Neuronal stem cell (in vitro differentiated cells): ENCODE results near the gene ACOXL.

Experiments used
- DNase-seq: peaks from one replicate; pipeline ENCODE4 v3.0.0-alpha.2; 2013; ENCODE audit warnings: low spot score
- H2AFZ ChIP-seq: one replicate; pipeline ENCODE4 v1.6.1; 2013; ENCODE audit warnings: mild to moderate bottlenecking, low read length, inconsistent platforms
- H2AK5ac ChIP-seq: 2 replicates; pipeline ENCODE4 v1.6.1; 2013; ENCODE audit warnings: low read depth, mild to moderate bottlenecking, inconsistent platforms, low read length, moderate library complexity, mixed read lengths
- H2BK120ac ChIP-seq: 2 replicates; pipeline ENCODE4 v1.6.1; 2013; ENCODE audit warnings: low read depth, mild to moderate bottlenecking, inconsistent platforms, low read length, moderate library complexity, mixed read lengths
- H2BK12ac ChIP-seq: one replicate; pipeline ENCODE4 v1.6.1; 2013; ENCODE audit warnings: low read length, inconsistent platforms
- H2BK15ac ChIP-seq: 2 replicates; pipeline ENCODE4 v1.6.1; 2013; ENCODE audit warnings: mild to moderate bottlenecking, low read length, inconsistent platforms, mixed read lengths
- H2BK5ac ChIP-seq: one replicate; pipeline ENCODE4 v1.6.1; 2013; ENCODE audit warnings: inconsistent platforms, mild to moderate bottlenecking, low read length, moderate library complexity
- H3K14ac ChIP-seq: one replicate; pipeline ENCODE4 v1.6.1; 2013; ENCODE audit warnings: low read length, inconsistent platforms
- H3K18ac ChIP-seq: 2 replicates; pipeline ENCODE4 v1.6.1; 2013; ENCODE audit warnings: low read length, inconsistent platforms
- H3K23ac ChIP-seq: 2 replicates; pipeline ENCODE4 v1.6.1; 2013; ENCODE audit warnings: low read depth, mild to moderate bottlenecking, mixed read lengths, low read length, inconsistent platforms; ENCODE audit not compliant: poor library complexity
- H3K27ac ChIP-seq: replicated peaks from 3 replicates; pipeline ENCODE4 v1.5.1; 2013; ENCODE audit warnings: low read length, inconsistent platforms
- H3K27me3 ChIP-seq, 3 experiments: 2 replicates each; pipeline ENCODE4 v1.6.1; 2013; ENCODE audit warnings: low read length in 3 of 3, mild to moderate bottlenecking in 2 of 3, inconsistent platforms in 1 of 3, low read depth in 1 of 3, mixed read lengths in 1 of 3, moderate library complexity in 1 of 3; ENCODE audit not compliant: control insufficient read depth in 3 of 3, insufficient read depth in 3 of 3
- H3K36me3 ChIP-seq, 2 donors: replicated peaks in 1 of 2; 2 replicates each; pipeline ENCODE4 v1.6.1; 2013; ENCODE audit warnings: low read length in 2 of 2; ENCODE audit not compliant: control insufficient read depth in 2 of 2, insufficient read depth in 2 of 2
- H3K4ac ChIP-seq: 2 replicates; pipeline ENCODE4 v1.6.1; 2013; ENCODE audit warnings: inconsistent platforms, mild to moderate bottlenecking, low read length, moderate library complexity
- H3K4me1 ChIP-seq, 2 donors: 1 replicate in 1 of 2; 2 replicates in 1 of 2; pipeline ENCODE4 v1.6.1; 2013; ENCODE audit warnings: low read length in 2 of 2, low read depth in 1 of 2; ENCODE audit not compliant: control insufficient read depth in 2 of 2, insufficient read depth in 1 of 2
- H3K4me2 ChIP-seq: one replicate; pipeline ENCODE4 v1.6.1; 2013; ENCODE audit warnings: mild to moderate bottlenecking, low read length, inconsistent platforms; ENCODE audit not compliant: insufficient read depth, poor library complexity, severe bottlenecking
- H3K4me3 ChIP-seq, 2 donors: 2 replicates each; pipeline ENCODE4 v1.5.1; 2013; ENCODE audit warnings: low read length in 2 of 2, mild to moderate bottlenecking in 2 of 2, inconsistent platforms in 1 of 2, moderate library complexity in 1 of 2
- H3K79me1 ChIP-seq: one replicate; pipeline ENCODE4 v1.6.1; 2013; ENCODE audit warnings: low read depth, mild to moderate bottlenecking, inconsistent platforms, low read length, moderate library complexity
- H3K9ac ChIP-seq: one replicate; pipeline ENCODE4 v1.6.1; 2013; ENCODE audit warnings: mild to moderate bottlenecking, low read depth, low read length, inconsistent platforms; ENCODE audit not compliant: poor library complexity
- H3K9me3 ChIP-seq, 2 donors: replicated peaks in 1 of 2; 2 replicates each; pipeline versions ENCODE3 to v1.6.1; 2013; ENCODE audit warnings: low read length in 2 of 2, mild to moderate bottlenecking in 2 of 2, inconsistent platforms in 1 of 2, low read depth in 1 of 2, mixed read lengths in 1 of 2, moderate library complexity in 1 of 2; ENCODE audit not compliant: control insufficient read depth in 2 of 2, insufficient read depth in 1 of 2
- H4K8ac ChIP-seq: one replicate; pipeline ENCODE4 v1.6.1; 2013; ENCODE audit warnings: low read depth, mild to moderate bottlenecking, inconsistent platforms, low read length, moderate library complexity
- H4K91ac ChIP-seq: one replicate; pipeline ENCODE4 v1.6.1; 2013; ENCODE audit warnings: low read length, low read depth, mild to moderate bottlenecking, inconsistent platforms; ENCODE audit not compliant: poor library complexity
- WGBS, 2 donors: extraction: QIAGEN DNeasy Blood & Tissue Kit; methylation state at CpG; one replicate each; pipeline ENCODE4 v1.1.7; 2013; ENCODE audit warnings: missing lambda C conversion rate in 2 of 2, mixed read lengths in 1 of 2; ENCODE audit not compliant: insufficient read length in 2 of 2, insufficient replicate concordance in 1 of 2; ENCODE audit errors: extremely low coverage in 2 of 2; 5-methylcytosine and 5-hydroxymethylcytosine counted together

The ACOXL gene

DNA sequence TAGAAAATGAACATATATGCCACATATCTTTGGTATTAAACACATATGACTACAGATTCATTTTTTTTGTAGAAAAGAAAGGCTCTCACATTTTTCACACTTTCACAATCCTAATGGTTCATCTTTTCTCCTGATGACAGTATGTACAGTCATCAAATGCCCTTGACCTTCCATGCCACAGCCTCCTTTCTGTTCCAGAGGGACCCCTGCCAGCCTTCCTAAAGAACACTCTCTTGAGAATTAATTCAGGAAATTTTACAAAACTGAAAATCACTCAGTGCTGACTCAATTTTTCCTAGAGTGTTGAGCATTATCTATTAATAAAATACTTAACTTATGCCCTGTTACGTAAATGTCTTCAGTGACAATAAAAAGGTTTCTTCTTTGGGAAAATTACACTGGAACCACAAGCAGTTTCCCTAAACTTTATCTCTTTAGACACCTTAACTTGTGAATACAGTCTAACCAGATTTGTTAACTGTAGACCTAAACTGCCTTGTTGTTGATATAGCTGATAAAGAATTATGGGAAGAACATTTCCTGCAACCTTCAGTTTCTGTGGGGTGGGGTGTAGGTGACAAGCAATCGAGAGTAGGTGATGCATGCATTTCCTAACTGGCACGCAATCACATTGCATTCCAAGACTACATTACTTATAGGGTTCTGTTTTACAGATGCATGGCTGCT is 15.3 kb upstream of the ACOXL start:
- H2AK5ac ChIP-seq = no peak overlapping the region
- no peak overlapping the region for H2AFZ ChIP-seq
- no CpG with 5 or more reads among the region's 3 CpGs for WGBS, 2 donors

DNA sequence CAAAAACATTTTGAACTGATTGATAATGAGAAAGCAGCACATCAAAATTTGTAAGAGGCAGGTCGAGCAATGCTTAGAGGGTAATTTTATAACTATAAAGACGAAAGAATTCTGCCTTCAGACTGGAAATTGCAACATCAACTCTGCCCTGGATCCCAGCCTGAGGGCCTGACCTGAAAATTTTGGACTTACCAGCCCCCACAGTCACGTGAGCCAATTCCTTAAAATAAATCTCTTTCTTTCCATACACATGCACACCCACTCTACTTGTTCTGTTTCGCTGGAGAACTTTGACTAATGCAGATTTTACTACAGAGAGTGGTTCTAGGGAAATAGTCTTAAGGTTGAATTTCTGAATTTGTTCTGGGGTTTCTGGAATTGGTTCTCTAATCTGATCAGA is 14.6 kb upstream of the ACOXL start:
- Histone ChIP-seq H3K18ac (no peak overlapping the region), H3K79me1 (no peaks in the 10 kb centered on the region), H2BK120ac (no peak overlapping the region), H4K8ac (no peak overlapping the region), H3K23ac (no peak overlapping the region), H4K91ac (no peak overlapping the region), H3K27ac (no peak overlapping the region), H3K4ac (no peak overlapping the region), H2BK15ac (no peak overlapping the region), H2AFZ (no peak overlapping the region), H3K27me3 (peaks cover 0 to 60% (median 0%) of the 10 kb centered on the region in 3 experiments), H2BK12ac (no peak overlapping the region), H3K9me3 (no peaks in the 10 kb centered on the region), H3K4me3 (no peak overlapping the region), H3K4me2 (no peak overlapping the region), H3K14ac (no peak overlapping the region), H3K9ac (no peak overlapping the region), H2AK5ac (no peak overlapping the region), H3K36me3 (no peaks in the 10 kb centered on the region), H2BK5ac (no peak overlapping the region), H3K4me1 (no peaks in the 10 kb centered on the region)
- no peak for DNase-seq
- WGBS, 2 donors = no CpG with 5 or more reads among the region's 4 CpGs

More for the DNA sequence above, 15.3 kb upstream of the ACOXL start:
- Histone ChIP-seq H3K4me2 (no peak overlapping the region), H3K27me3 (peaks cover 0 to 59% (median 0%) of the 10 kb centered on the region in 3 experiments), H3K14ac (no peak overlapping the region), H3K18ac (no peak overlapping the region), H3K79me1 (no peaks in the 10 kb centered on the region), H4K8ac (no peak overlapping the region), H3K27ac (no peak overlapping the region), H3K36me3 (no peaks in the 10 kb centered on the region), H3K4ac (no peak overlapping the region), H2BK15ac (no peak overlapping the region), H2BK120ac (no peak overlapping the region), H3K9ac (no peak overlapping the region), H3K4me1 (no peaks in the 10 kb centered on the region), H3K9me3 (no peaks in the 10 kb centered on the region), H2BK12ac (no peak overlapping the region), H4K91ac (no peak overlapping the region), H3K4me3 (no peak overlapping the region), H2BK5ac (no peak overlapping the region), H3K23ac (no peak overlapping the region)
- no peak for DNase-seq

DNA sequence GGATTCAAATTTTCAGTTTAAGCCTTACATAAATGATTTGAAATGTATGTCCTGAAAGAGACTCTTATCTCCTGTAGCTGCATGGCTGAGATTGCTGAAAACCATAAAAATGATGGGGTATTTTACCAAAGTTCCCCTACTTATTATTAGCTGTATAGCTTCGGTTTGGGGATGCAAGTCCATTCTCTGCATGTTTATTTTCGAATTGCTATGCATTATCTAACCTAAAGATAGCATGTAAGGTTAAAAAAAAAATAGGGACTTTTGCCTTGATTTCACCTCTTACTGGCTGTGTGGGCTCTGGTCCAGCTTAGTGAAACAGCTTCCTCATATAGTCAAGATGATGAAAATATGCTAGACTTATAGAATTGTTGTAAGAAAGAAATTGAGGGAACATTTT is 14.0 kb upstream of the ACOXL start:
- H3K4me2 ChIP-seq = no peak overlapping the region
- no peak overlapping the region for H3K14ac ChIP-seq
- no peak overlapping the region for H3K18ac ChIP-seq

GRCh38 chr2:110718990-110719389 is 13.4 kb upstream of the ACOXL start:
- H3K27ac ChIP-seq = no peak overlapping the region
- peaks cover 0 to 55% (median 0%) of the 10 kb centered on the region in 3 experiments for H3K27me3 ChIP-seq
- no peak overlapping the region for H2BK15ac ChIP-seq

More for the DNA sequence above, 14.0 kb upstream of the ACOXL start:
- Histone ChIP-seq H3K36me3 (no peaks in the 10 kb centered on the region), H3K4ac (no peak overlapping the region), H3K79me1 (no peaks in the 10 kb centered on the region), H3K9me3 (no peaks in the 10 kb centered on the region), H4K91ac (no peak overlapping the region), H2AFZ (no peak overlapping the region), H3K4me3 (no peak overlapping the region), H3K27ac (no peak overlapping the region), H2BK15ac (no peak overlapping the region), H2BK12ac (no peak overlapping the region), H3K4me1 (no peaks in the 10 kb centered on the region), H2BK5ac (no peak overlapping the region), H3K23ac (no peak overlapping the region), H2BK120ac (no peak overlapping the region), H4K8ac (no peak overlapping the region), H3K9ac (no peak overlapping the region), H2AK5ac (no peak overlapping the region), H3K27me3 (peaks cover 0 to 54% (median 0%) of the 10 kb centered on the region in 3 experiments)
- no CpG with 5 or more reads among the region's 2 CpGs for WGBS, 2 donors
- no peak for DNase-seq

More at GRCh38 chr2:110718990-110719389, 13.4 kb upstream of the ACOXL start:
- H3K4ac ChIP-seq = no peak overlapping the region
- no peak overlapping the region for H4K91ac ChIP-seq
- H2AFZ ChIP-seq = no peak overlapping the region
- H3K14ac ChIP-seq = no peak overlapping the region
- no peak overlapping the region for H3K4me3 ChIP-seq
- no peak overlapping the region for H3K18ac ChIP-seq
- no peak overlapping the region for H3K23ac ChIP-seq
- H2BK5ac ChIP-seq = no peak overlapping the region
- no peak overlapping the region for H2BK120ac ChIP-seq
- no peak for DNase-seq
- H3K4me1 ChIP-seq = peaks cover 0 to 1% of the 10 kb centered on the region in 2 donors
- no peaks in the 10 kb centered on the region for H3K79me1 ChIP-seq
- no peaks in the 10 kb centered on the region for H3K36me3 ChIP-seq
- H3K9me3 ChIP-seq = no peaks in the 10 kb centered on the region
- H4K8ac ChIP-seq = no peak overlapping the region
- no peak overlapping the region for H2AK5ac ChIP-seq
- H3K4me2 ChIP-seq = no peak overlapping the region
- no peak overlapping the region for H3K9ac ChIP-seq
- no CpG with 5 or more reads among the region's 2 CpGs for WGBS, 2 donors
- no peak overlapping the region for H2BK12ac ChIP-seq
